Gastrocnemius medialis (tissue), 4 donors: ENCODE results near the gene ELAVL1.

ENCODE experiments used
- POLR2A ChIP-seq, 2 donors: fragments of 450-650 bp; IDR thresholded peaks; one replicate each; pipeline ENCODE4 v1.6.1; 2017; ENCODE audit warnings: antibody characterized with exemption in 2 of 2, mild to moderate bottlenecking in 2 of 2, moderate library complexity in 2 of 2
- TF ChIP-seq, protein P1 (sequence below), 5 experiments: fragments of 450-650 bp in 3 of 5; fragments of 200-600 bp in 2 of 5; sonication (generic) in 2 of 5; IDR thresholded peaks in 4 of 5; conservative IDR thresholded peaks in 1 of 5; 1 replicate in 4 of 5; 2 replicates in 1 of 5; pipeline ENCODE4 v1.5.1; 2016 to 2019; ENCODE audit warnings: antibody characterized with exemption in 5 of 5, mild to moderate bottlenecking in 3 of 5, moderate library complexity in 3 of 5

DNA sequence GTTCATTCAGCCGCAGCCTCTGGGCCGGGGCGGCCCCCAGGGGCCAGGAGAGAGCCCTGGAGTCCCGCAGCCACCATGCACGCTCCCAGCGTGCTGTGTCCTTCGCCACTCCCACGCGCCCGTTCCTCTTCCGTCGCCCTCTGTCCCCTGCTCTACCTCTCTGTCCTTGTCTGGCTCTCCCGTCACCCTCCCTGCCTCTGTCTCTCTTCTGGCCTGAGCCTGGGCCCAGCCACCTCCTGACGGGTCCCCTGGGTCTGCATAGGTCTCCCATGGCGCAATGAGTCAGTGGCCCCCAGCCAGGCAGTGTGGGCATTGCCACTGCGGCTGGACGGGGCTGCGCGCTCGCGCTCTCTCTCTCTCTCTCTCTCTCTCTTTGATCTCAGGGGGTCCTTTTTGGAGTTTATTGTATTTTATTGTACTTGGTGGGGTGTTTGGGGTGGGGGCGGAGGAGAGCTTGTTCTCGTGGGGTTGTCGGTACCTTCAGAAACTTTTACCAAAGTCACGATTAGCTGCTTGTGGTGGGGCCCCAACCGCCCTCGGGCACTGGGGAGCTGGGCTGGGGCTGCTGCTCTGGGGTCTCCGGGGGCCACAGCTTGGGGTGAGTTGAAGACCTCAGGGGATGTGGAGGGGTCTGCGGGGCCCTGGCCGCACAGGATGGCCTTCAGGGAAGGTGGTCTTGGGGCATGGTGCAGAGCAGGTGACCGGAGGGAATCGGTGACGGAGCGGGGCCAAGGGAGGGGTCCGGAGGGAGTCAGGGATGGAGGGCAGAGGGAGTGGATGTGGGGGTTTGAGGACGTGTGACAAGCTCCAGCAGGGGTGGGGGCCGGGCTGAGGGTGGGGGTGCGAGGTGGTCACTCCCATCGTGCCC, 92.5 kb downstream of the ELAVL1 start:
- TF ChIP-seq, protein P1, sequence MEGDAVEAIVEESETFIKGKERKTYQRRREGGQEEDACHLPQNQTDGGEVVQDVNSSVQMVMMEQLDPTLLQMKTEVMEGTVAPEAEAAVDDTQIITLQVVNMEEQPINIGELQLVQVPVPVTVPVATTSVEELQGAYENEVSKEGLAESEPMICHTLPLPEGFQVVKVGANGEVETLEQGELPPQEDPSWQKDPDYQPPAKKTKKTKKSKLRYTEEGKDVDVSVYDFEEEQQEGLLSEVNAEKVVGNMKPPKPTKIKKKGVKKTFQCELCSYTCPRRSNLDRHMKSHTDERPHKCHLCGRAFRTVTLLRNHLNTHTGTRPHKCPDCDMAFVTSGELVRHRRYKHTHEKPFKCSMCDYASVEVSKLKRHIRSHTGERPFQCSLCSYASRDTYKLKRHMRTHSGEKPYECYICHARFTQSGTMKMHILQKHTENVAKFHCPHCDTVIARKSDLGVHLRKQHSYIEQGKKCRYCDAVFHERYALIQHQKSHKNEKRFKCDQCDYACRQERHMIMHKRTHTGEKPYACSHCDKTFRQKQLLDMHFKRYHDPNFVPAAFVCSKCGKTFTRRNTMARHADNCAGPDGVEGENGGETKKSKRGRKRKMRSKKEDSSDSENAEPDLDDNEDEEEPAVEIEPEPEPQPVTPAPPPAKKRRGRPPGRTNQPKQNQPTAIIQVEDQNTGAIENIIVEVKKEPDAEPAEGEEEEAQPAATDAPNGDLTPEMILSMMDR (IDR thresholded peaks at IDR 0.05 in 4 of 5, conservative IDR thresholded peaks at IDR 0.05 in 1 of 5) = no peak
- no peak for TF ChIP-seq POLR2A (IDR thresholded peaks at IDR 0.05)
